ENCODE measurements around the gene AMIGO2.

AMIGO2 gene

DNA sequence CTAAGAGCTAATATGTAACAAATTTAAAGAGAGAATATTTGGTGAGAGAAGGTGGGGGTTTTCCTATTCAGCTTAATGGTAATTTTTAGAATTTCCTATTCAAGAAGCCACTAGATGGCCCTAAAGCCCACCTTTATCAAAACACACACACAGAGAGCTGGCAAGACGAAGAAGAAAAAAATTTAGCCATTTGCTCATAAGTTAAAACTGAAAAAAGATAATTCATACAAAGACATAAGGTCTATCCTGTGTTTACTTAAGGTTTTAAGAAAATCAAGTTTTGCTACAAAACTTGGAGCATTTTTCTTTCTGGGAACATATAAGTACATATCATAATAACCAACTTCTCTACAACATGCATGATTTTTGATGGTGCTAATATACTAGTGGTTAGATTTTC, 47.1 kb downstream of the AMIGO2 start:
- no peak for DNase-seq

DNA sequence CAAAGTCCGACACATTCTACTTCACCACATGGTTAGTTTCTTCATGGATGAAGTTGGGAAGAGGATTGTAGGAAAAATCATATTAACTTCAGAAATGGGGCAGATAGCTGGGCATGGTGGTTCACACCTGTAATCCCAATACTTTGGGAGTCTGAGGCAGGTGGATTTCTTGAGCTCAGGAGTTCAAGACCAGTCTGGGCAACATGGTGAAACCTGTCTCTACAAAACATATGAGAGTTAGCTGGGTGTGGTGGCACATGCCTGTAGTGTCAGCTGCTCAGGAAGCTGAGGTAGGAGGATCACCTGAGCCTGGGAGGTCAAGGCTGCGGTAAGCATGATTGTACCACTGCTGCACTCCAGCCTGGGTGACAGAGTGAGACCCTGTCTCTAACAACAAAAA, 49.9 kb downstream of the AMIGO2 start:
- DNase-seq: no peak

GRCh38 chr12:47028981-47029708, 50.6 kb downstream of the AMIGO2 start:
- no peak for DNase-seq

- DNase-seq: no peak
Observed at GRCh38 chr12:47028186-47028585, 51.6 kb downstream of the AMIGO2 start.

Data from effector CD4-positive, alpha-beta T cell (primary cell).